Measurements from ENCODE around the gene KIR2DL4.
"Not testable (repeated sequence)": the region's sequence is repeated elsewhere in the genome, so short reads cannot be mapped to it uniquely, and the experiment has no call there.

GRCh38 chr19:54837522-54837921 lies 34.1 kb downstream of the KIR2DL4 start:
- TF ChIP-seq CTCF, POLR2AphosphoS5, POLR2A, EP300 (IDR thresholded peaks at IDR 0.05): not testable (repeated sequence)
